GM19193 (cell line): ENCODE results near the gene ZNF628.

ENCODE experiments used
- POLR2A ChIP-seq: IDR thresholded peaks from 4 replicates; pipeline ENCODE4 v1.6.1; 2011; ENCODE audit not compliant: insufficient read depth, insufficient read length; ENCODE audit errors: extremely low read depth

The ZNF628 gene

GRCh38 chr19:55476100-55476775 lies at the start of gene ZNF628:
TSS of gene ZNF628 (plus strand) at chr19:55476617. CDS start at chr19:55479911, 3,294 bp downstream.
- no peak for TF ChIP-seq POLR2A

- TF ChIP-seq POLR2A, result no peak
These were observed 45.2 kb upstream of the ZNF628 start for GRCh38 chr19:55431183-55431582.

GRCh38 chr19:55432241-55432959 lies 44.0 kb upstream of the ZNF628 start:
- TF ChIP-seq POLR2A, result no peak

- TF ChIP-seq POLR2A, result no peak
These were observed 43.1 kb upstream of the ZNF628 start for GRCh38 chr19:55433292-55433691.

- TF ChIP-seq POLR2A, result no peak
These were observed 42.0 kb upstream of the ZNF628 start for GRCh38 chr19:55434356-55434919.

- TF ChIP-seq POLR2A, result no peak
These were observed 41.4 kb upstream of the ZNF628 start for GRCh38 chr19:55435020-55435419.

- TF ChIP-seq POLR2A, result no peak
These were observed 39.6 kb upstream of the ZNF628 start for GRCh38 chr19:55436847-55437246.

- no peak for TF ChIP-seq POLR2A
These were observed 39.0 kb upstream of the ZNF628 start for GRCh38 chr19:55437410-55437809.

- no peak for TF ChIP-seq POLR2A
These were observed 37.4 kb upstream of the ZNF628 start for GRCh38 chr19:55439052-55439451.

GRCh38 chr19:55440411-55441105 lies 35.9 kb upstream of the ZNF628 start:
- no peak for TF ChIP-seq POLR2A

GRCh38 chr19:55441319-55441691 lies 35.1 kb upstream of the ZNF628 start:
- TF ChIP-seq POLR2A, result no peak

- TF ChIP-seq POLR2A, result no peak
These were observed 34.6 kb upstream of the ZNF628 start for GRCh38 chr19:55441692-55442321.

- no peak for TF ChIP-seq POLR2A
These were observed 34.0 kb upstream of the ZNF628 start for GRCh38 chr19:55442372-55442961.

GRCh38 chr19:55443045-55443823 lies 33.2 kb upstream of the ZNF628 start, which contains the start of gene SHISA7:
TSS of gene SHISA7 (minus strand) at chr19:55443300. CDS start at chr19:55442863, 437 bp downstream.
- no peak for TF ChIP-seq POLR2A
